ENCODE results near the gene OR9A4. TPM values are rescaled to one million over a fixed set of nuclear protein-coding genes. Genes with fewer than 3 reads are reported as not detected.

The OR9A4 gene
- polyA plus RNA-seq, 2 of the 4 experiments (the other 2 are of a cell fraction): not detected

DNA sequence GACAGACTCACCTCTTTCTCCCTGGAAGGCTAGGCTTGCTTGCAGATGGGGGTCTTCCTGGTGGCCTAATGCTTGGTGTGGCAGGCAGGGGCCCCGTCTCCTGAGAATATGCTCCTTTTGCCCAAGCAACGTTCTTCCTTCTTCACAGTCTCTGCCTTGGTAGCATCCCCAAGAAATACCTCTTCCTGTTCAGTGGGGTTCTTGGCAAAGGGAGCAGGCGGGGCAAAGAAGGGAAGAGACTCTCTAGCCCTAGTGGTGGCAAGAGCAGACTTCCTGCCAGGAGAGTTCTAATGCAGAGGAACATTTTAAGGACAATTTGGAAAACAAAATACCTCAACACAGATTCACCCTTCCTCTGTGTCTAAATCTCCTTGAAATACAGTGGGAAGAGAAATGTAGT is 30.6 kb downstream of the OR9A4 start, which contains the start of gene CLEC5A:
Gene CLEC5A, minus strand, starts transcription at position 179 of the 400 bp plus-strand sequence. CDS start 682 bp downstream, outside the sequence.
- H3K27ac ChIP-seq: no peak within 1 kb of the TSS
- ChIA-PET POLR2A (no interaction called here), CTCF (no interaction called here)
- DNase-seq (ENCODE audit: low read depth in 1 of 2, low spot score in 1 of 2) (no peak), FAIRE-seq (no peak), ATAC-seq (no peak)
- no peaks in the 10 kb centered on the region for H3K4me1 ChIP-seq
- 19% methylated on average over 3 of the region's 3 CpGs for WGBS (ENCODE audit: missing lambda C conversion rate)
- no peak within 1 kb of the TSS for H3K4me2 ChIP-seq
- H3K4me3 ChIP-seq: no peak within 1 kb of the TSS
- no peaks in the 10 kb centered on the region for H3K9me3 ChIP-seq
- no peak for TF ChIP-seq ESRRA (IDR thresholded peaks at IDR 0.05; ENCODE audit: borderline replicate concordance, low read length)
- no peak for TF ChIP-seq RCOR1 (IDR thresholded peaks at IDR 0.05; ENCODE audit: low read depth, low read length)
- TF ChIP-seq, protein P1, sequence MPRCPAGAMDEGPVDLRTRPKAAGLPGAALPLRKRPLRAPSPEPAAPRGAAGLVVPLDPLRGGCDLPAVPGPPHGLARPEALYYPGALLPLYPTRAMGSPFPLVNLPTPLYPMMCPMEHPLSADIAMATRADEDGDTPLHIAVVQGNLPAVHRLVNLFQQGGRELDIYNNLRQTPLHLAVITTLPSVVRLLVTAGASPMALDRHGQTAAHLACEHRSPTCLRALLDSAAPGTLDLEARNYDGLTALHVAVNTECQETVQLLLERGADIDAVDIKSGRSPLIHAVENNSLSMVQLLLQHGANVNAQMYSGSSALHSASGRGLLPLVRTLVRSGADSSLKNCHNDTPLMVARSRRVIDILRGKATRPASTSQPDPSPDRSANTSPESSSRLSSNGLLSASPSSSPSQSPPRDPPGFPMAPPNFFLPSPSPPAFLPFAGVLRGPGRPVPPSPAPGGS (IDR thresholded peaks at IDR 0.05): no peak
- no peak for TF ChIP-seq MAZ (IDR thresholded peaks at IDR 0.05; ENCODE audit: borderline replicate concordance, low read depth, low read length)
- TF ChIP-seq POLR2AphosphoS2 (conservative IDR thresholded peaks at IDR 0.05; ENCODE audit: low read length): no peak

DNA sequence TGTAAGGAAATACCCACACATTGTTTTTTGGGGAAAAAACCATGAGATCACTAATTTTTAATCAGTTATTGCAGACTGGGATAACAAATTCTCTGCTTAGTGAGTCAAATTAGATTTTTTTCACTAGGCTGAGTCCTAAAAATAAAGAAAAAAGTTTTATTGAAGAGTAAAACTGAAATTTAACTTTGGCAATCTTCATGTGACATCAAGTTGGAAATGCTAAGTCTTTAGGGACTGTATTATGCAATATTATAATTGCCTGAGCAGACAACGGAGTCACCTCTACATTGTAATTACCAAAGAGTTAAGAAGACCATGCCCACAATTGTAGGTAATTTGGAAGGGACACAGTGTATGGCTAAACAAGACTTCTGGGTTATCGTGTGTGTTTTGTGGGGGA is 32.8 kb downstream of the OR9A4 start:
- no peaks in the 10 kb centered on the region for H3K9me3 ChIP-seq
- H3K27ac ChIP-seq: no peak overlapping the region
- ChIA-PET CTCF (no interaction called here), POLR2A (no interaction called here)
- ATAC-seq: no peak
- 12% methylated on average over 2 of the region's 2 CpGs for WGBS (ENCODE audit: missing lambda C conversion rate)
- H3K4me2 ChIP-seq: no peak overlapping the region
- H3K4me3 ChIP-seq: no peak overlapping the region
- no peaks in the 10 kb centered on the region for H3K4me1 ChIP-seq
- DNase-seq (ENCODE audit: low read depth in 1 of 2, low spot score in 1 of 2): no peak
- TF ChIP-seq EHF (CRISPR knock-in tag; IDR thresholded peaks at IDR 0.05) (no peak), MAZ (IDR thresholded peaks at IDR 0.05; ENCODE audit: borderline replicate concordance, low read depth, low read length) (no peak), CHD2 (IDR thresholded peaks at IDR 0.05; ENCODE audit: low read length, partially characterized antibody) (no peak), SREBF2 (IDR thresholded peaks at IDR 0.05) (no peak), CBX2 (IDR thresholded peaks at IDR 0.05; ENCODE audit: borderline replicate concordance, low read depth) (no peak), HOXB5 (CRISPR knock-in tag; IDR thresholded peaks at IDR 0.05) (no peak), MAFK (IDR thresholded peaks at IDR 0.05; ENCODE audit: partially characterized antibody) (no peak)
- TF ChIP-seq, protein P2, sequence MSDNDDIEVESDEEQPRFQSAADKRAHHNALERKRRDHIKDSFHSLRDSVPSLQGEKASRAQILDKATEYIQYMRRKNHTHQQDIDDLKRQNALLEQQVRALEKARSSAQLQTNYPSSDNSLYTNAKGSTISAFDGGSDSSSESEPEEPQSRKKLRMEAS (IDR thresholded peaks at IDR 0.05): no peak
- TF ChIP-seq, protein P1 (IDR thresholded peaks at IDR 0.05): no peak
- no peak for FAIRE-seq

DNA sequence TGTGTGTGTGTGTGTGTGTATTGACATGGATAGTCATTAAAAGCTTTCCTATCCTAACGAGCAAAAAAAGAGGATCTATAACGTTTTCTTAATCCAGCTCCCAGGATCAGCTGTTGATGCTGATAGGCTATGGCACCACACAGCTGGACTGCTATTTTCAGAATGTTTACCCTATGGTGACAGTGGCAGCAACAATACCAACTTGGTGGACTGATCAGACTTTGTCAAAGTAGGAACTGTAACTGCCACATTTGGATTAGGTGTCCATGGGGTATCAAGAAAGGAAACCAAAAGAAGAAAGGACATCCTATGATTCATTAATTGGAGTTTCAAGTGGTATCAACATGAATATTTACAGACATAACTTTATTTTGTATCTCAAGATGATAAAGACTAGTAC is 33.3 kb downstream of the OR9A4 start:
- CTCF ChIA-PET: interaction anchor here (0.6 kb wide), 1 partner anchor 18 kb away, joined by 3 read pairs; no protein-coding TSS in a partner anchor
- TF ChIP-seq HOXB13 (CRISPR knock-in tag; IDR thresholded peaks at IDR 0.05; ENCODE audit: low read depth) (no peak), ZSCAN20 (CRISPR knock-in tag; IDR thresholded peaks at IDR 0.05) (no peak), KDM1A (IDR thresholded peaks at IDR 0.05; ENCODE audit: low read depth) (no peak), SREBF2 (IDR thresholded peaks at IDR 0.05) (no peak), ZFP36 (IDR thresholded peaks at IDR 0.05; ENCODE audit: borderline replicate concordance, partially characterized antibody) (no peak), CHD2 (IDR thresholded peaks at IDR 0.05; ENCODE audit: low read length, partially characterized antibody) (no peak), RFX5 (IDR thresholded peaks at IDR 0.05) (no peak), EP300 (IDR thresholded peaks at IDR 0.05) (no peak), TFCP2L1 (CRISPR knock-in tag; IDR thresholded peaks at IDR 0.05) (no peak)
- TF ChIP-seq, protein P3, sequence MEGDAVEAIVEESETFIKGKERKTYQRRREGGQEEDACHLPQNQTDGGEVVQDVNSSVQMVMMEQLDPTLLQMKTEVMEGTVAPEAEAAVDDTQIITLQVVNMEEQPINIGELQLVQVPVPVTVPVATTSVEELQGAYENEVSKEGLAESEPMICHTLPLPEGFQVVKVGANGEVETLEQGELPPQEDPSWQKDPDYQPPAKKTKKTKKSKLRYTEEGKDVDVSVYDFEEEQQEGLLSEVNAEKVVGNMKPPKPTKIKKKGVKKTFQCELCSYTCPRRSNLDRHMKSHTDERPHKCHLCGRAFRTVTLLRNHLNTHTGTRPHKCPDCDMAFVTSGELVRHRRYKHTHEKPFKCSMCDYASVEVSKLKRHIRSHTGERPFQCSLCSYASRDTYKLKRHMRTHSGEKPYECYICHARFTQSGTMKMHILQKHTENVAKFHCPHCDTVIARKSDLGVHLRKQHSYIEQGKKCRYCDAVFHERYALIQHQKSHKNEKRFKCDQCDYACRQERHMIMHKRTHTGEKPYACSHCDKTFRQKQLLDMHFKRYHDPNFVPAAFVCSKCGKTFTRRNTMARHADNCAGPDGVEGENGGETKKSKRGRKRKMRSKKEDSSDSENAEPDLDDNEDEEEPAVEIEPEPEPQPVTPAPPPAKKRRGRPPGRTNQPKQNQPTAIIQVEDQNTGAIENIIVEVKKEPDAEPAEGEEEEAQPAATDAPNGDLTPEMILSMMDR (IDR thresholded peaks at IDR 0.05): no peak
- TF ChIP-seq, protein P4, sequence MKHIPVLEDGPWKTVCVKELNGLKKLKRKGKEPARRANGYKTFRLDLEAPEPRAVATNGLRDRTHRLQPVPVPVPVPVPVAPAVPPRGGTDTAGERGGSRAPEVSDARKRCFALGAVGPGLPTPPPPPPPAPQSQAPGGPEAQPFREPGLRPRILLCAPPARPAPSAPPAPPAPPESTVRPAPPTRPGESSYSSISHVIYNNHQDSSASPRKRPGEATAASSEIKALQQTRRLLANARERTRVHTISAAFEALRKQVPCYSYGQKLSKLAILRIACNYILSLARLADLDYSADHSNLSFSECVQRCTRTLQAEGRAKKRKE (CRISPR knock-in tag; IDR thresholded peaks at IDR 0.05; ENCODE audit: low read depth): no peak
- TF ChIP-seq, protein P5, sequence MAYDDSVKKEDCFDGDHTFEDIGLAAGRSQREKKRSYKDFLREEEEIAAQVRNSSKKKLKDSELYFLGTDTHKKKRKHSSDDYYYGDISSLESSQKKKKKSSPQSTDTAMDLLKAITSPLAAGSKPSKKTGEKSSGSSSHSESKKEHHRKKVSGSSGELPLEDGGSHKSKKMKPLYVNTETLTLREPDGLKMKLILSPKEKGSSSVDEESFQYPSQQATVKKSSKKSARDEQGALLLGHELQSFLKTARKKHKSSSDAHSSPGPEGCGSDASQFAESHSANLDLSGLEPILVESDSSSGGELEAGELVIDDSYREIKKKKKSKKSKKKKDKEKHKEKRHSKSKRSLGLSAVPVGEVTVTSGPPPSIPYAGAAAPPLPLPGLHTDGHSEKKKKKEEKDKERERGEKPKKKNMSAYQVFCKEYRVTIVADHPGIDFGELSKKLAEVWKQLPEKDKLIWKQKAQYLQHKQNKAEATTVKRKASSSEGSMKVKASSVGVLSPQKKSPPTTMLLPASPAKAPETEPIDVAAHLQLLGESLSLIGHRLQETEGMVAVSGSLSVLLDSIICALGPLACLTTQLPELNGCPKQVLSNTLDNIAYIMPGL (CRISPR knock-in tag; IDR thresholded peaks at IDR 0.05; ENCODE audit: borderline replicate concordance): no peak
- FAIRE-seq: no peak
- Histone ChIP-seq H3K4me3 (no peak overlapping the region), H3K9me3 (no peaks in the 10 kb centered on the region), H3K4me1 (no peaks in the 10 kb centered on the region), H3K4me2 (no peak overlapping the region), H3K27ac (no peak overlapping the region)
- POLR2A ChIA-PET: no interaction called here
- WGBS (ENCODE audit: missing lambda C conversion rate): 0% methylated on average over 2 of the region's 2 CpGs
- ATAC-seq: no peak
- DNase-seq (ENCODE audit: low read depth in 1 of 2, low spot score in 1 of 2): no peak

Data from A549 (cell line).